ENCODE results near the gene FCN2.
A peak's percentile ranks its signal among the peaks of the same experiment; 100 is the strongest.

The FCN2 gene

GRCh38 chr9:134887686-134888602 is 7.3 kb downstream of the FCN2 start:
- DNase-seq, result no peak

- no peak for DNase-seq
Observed at GRCh38 chr9:134888603-134889190, 8.1 kb downstream of the FCN2 start.

GRCh38 chr9:134889386-134890154 is 9.0 kb downstream of the FCN2 start:
- no peak for DNase-seq

GRCh38 chr9:134890155-134890495 is 9.5 kb downstream of the FCN2 start:
- DNase-seq, result no peak

GRCh38 chr9:134891053-134891452 is 10.4 kb downstream of the FCN2 start:
- no peak for DNase-seq

GRCh38 chr9:134891713-134892112 is 11.1 kb downstream of the FCN2 start:
- no peak for DNase-seq

- no peak for DNase-seq
Observed at GRCh38 chr9:134892221-134892620, 11.6 kb downstream of the FCN2 start.

GRCh38 chr9:134892820-134893420 is 12.3 kb downstream of the FCN2 start:
- no peak for DNase-seq

- DNase-seq, result no peak
Observed at GRCh38 chr9:134894136-134894860, 13.7 kb downstream of the FCN2 start.

GRCh38 chr9:134895097-134895496 is 14.5 kb downstream of the FCN2 start:
- no peak for DNase-seq

- DNase-seq, result no peak
Observed at GRCh38 chr9:134895567-134895907, 14.9 kb downstream of the FCN2 start.

- DNase-seq, result peak in 13 of 56 donors; percentile 3 to 64 (median 19)
Observed at GRCh38 chr9:134895908-134896833, 15.6 kb downstream of the FCN2 start.

GRCh38 chr9:134896834-134897583 is 16.4 kb downstream of the FCN2 start:
- no peak for DNase-seq

GRCh38 chr9:134897584-134898170 is 17.1 kb downstream of the FCN2 start:
- DNase-seq, result no peak

- DNase-seq, result no peak
Observed at GRCh38 chr9:134898319-134898718, 17.7 kb downstream of the FCN2 start.

- DNase-seq, result no peak
Observed at GRCh38 chr9:134899168-134899567, 18.6 kb downstream of the FCN2 start.

GRCh38 chr9:134899818-134900217 is 19.2 kb downstream of the FCN2 start:
- DNase-seq, result no peak

- DNase-seq, result no peak
Observed at GRCh38 chr9:134902936-134903335, 22.3 kb downstream of the FCN2 start.
